Stomach (tissue), 9 donors: Measurements from ENCODE around the gene RPS19. TPM values are rescaled to one million over a fixed set of nuclear protein-coding genes. Genes with fewer than 3 reads are reported as not detected.
A peak's percentile ranks its signal among the peaks of the same experiment; 100 is the strongest.

ENCODE experiments used
- DNase-seq, 2 donors: peaks; one replicate each; pipeline versions ENCODE4 v3.0.0 to v3.0.0-alpha.2; 2013 to 2019
- H3K27ac ChIP-seq, 5 donors: fragments of 200-600 bp in 4 of 5; sonication (generic) in 4 of 5; one replicate each; pipeline ENCODE4 v1.5.1; 2013 to 2019; ENCODE audit warnings: mild to moderate bottlenecking in 1 of 5, moderate library complexity in 1 of 5
- H3K27me3 ChIP-seq, 3 donors: fragments of 200-600 bp; sonication (generic); one replicate each; pipeline ENCODE4 v1.5.1; 2017 to 2019; ENCODE audit warnings: mixed run types in 1 of 3
- H3K36me3 ChIP-seq, 4 donors: fragments of 200-600 bp; sonication (generic); 1 replicate in 3 of 4; 2 replicates in 1 of 4; pipeline ENCODE4 v1.5.1; 2016 to 2019
- H3K4me1 ChIP-seq, 4 donors: fragments of 200-600 bp; sonication (generic); one replicate each; pipeline ENCODE4 v1.5.1; 2016 to 2019
- H3K4me3 ChIP-seq, 4 donors: fragments of 200-600 bp; sonication (generic) in 3 of 4; one replicate each; pipeline ENCODE4 v1.5.1; 2016 to 2019; ENCODE audit warnings: mild to moderate bottlenecking in 1 of 4
- H3K9me3 ChIP-seq, 4 donors: fragments of 200-600 bp; sonication (generic); one replicate each; pipeline ENCODE4 v1.5.1; 2016 to 2019
- EP300 ChIP-seq: sonication (generic); formaldehyde crosslinking; IDR thresholded peaks from one replicate; pipeline ENCODE4 v1.6.1; 2017; ENCODE audit warnings: antibody characterized with exemption
- POLR2A ChIP-seq, 4 donors: fragments of 450-650 bp; IDR thresholded peaks; one replicate each; pipeline ENCODE4 v1.6.1; 2016; ENCODE audit warnings: antibody characterized with exemption in 4 of 4, control low read depth in 2 of 4, mild to moderate bottlenecking in 1 of 4, moderate library complexity in 1 of 4
- POLR2AphosphoS5 ChIP-seq, 3 donors: sonication (generic); formaldehyde crosslinking; IDR thresholded peaks; one replicate each; pipeline ENCODE4 v1.6.1; 2016; ENCODE audit warnings: antibody characterized with exemption in 3 of 3
- WGBS, 5 donors: extraction: QIAGEN DNeasy Blood & Tissue Kit in 3 of 5; methylation state at CpG; one replicate each; pipeline versions ENCODE4 v1.1.5 to v1.1.7; 2013 to 2018; 5-methylcytosine and 5-hydroxymethylcytosine counted together
- intact Hi-C: fragments of 100-400 bp; cut with DNase I; formaldehyde crosslinking; loops from one replicate; pipeline ENCODE4 v1.15.1; 2023; ENCODE audit warnings: low total_unique reads
- polyA plus RNA-seq, 3 donors: library from polyadenylated mRNA; stranded (reverse); fragments of 200-250 nt; gene quantifications; one replicate each; pipeline ENCODE4 v1.2.3, GENCODE V29; 2013
- total RNA-seq, 5 donors: library from RNA; depleted of rRNA; stranded (reverse); fragments of >200 nt; gene quantifications; one replicate each; pipeline versions ENCODE4 v1.1.0 to v1.2.3, GENCODE V29; 2014 to 2016
- TF ChIP-seq, protein P1 (sequence below), 7 experiments: fragments of 450-650 bp in 4 of 7; fragments of 200-600 bp in 3 of 7; sonication (generic) in 3 of 7; IDR thresholded peaks; one replicate each; pipeline ENCODE4 v1.5.1; 2016 to 2019; ENCODE audit warnings: antibody characterized with exemption in 7 of 7, control low read depth in 2 of 7, mild to moderate bottlenecking in 1 of 7
- donor health status: healthy with polysubstance abuse.
- donor health status: Bipolar disorder and iron deficiency.
- donor health status: healthy.

The RPS19 gene
- total and polyA plus RNA-seq, 8 donors, result 394 to 4,242 (median 1,438) TPM

DNA sequence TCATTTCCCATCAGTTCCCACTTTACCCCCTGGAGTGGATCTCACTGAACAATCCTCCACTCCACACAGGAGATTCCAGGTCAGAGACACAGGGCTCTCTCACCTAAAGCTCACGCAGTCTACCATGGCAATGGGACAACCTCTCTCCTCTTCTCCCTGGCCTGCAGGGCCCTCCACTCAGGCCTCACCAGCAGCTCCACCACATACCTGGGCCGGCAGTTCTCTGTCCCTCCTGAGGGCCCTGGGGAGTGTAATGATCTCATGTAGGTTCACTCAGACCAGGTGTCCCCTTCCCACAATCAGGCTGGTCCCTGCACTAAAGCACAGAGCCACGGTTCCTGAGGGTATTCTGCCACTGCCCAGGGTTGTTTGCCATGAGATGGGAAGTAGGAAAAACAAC lies 48.1 kb upstream of the RPS19 start:
- Histone ChIP-seq H3K27me3 (peaks cover 0 to 25% (median 6%) of the 10 kb centered on the region in 3 donors), H3K4me3 (no peak overlapping the region), H3K27ac (peak overlapping the region in 1 of 5 donors; percentile 71), H3K4me1 (no peaks in the 10 kb centered on the region), H3K9me3 (no peaks in the 10 kb centered on the region), H3K36me3 (no peaks in the 10 kb centered on the region)
- TF ChIP-seq, protein P1, sequence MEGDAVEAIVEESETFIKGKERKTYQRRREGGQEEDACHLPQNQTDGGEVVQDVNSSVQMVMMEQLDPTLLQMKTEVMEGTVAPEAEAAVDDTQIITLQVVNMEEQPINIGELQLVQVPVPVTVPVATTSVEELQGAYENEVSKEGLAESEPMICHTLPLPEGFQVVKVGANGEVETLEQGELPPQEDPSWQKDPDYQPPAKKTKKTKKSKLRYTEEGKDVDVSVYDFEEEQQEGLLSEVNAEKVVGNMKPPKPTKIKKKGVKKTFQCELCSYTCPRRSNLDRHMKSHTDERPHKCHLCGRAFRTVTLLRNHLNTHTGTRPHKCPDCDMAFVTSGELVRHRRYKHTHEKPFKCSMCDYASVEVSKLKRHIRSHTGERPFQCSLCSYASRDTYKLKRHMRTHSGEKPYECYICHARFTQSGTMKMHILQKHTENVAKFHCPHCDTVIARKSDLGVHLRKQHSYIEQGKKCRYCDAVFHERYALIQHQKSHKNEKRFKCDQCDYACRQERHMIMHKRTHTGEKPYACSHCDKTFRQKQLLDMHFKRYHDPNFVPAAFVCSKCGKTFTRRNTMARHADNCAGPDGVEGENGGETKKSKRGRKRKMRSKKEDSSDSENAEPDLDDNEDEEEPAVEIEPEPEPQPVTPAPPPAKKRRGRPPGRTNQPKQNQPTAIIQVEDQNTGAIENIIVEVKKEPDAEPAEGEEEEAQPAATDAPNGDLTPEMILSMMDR (IDR thresholded peaks at IDR 0.05), result no peak
- no peak for TF ChIP-seq POLR2AphosphoS5 (IDR thresholded peaks at IDR 0.05)
- TF ChIP-seq EP300, result no peak
- no peak for TF ChIP-seq POLR2A (IDR thresholded peaks at IDR 0.05)
- peak in 1 of 2 donors; percentile 5 for DNase-seq
- WGBS, 5 donors, result 61 to 68% (median 67%) methylated on average over 3 of the region's 3 CpGs
- intact Hi-C loops, result no loop called here

DNA sequence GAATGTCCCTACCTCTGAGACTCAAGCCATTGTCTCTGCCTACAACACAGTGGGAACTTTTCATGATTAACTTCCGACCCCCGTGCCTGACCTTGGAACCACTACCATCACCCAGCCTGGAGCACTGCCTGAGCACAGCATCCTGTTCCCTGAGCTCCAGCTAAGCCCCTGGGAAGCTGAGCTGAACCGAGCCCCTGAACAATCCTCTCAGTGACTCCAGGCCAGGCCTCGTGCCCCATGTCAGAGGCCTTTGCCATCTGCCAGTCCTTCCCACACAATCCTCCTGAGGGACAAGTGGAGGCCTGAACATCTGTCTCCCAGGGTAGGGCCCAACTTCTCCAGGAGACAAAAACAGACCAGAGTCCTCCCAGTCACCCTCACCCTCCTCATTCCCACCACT lies 46.1 kb upstream of the RPS19 start:
- no peaks in the 10 kb centered on the region for H3K4me1 ChIP-seq
- 45 to 67% (median 63%) methylated on average over 4 of the region's 4 CpGs for WGBS, 5 donors
- intact Hi-C loops, result no loop called here

GRCh38 chr19:41815301-41815700 lies 44.8 kb upstream of the RPS19 start:
- no peaks in the 10 kb centered on the region for H3K9me3 ChIP-seq
- intact Hi-C loops, result no loop called here
- H3K27me3 ChIP-seq, result peaks cover 0 to 8% (median 0%) of the 10 kb centered on the region in 3 donors
- H3K27ac ChIP-seq, result no peak overlapping the region
- H3K4me3 ChIP-seq, result no peak overlapping the region
- 65 to 79% (median 74%) methylated on average over 4 of the region's 4 CpGs for WGBS, 5 donors
- no peaks in the 10 kb centered on the region for H3K36me3 ChIP-seq
- DNase-seq, result no peak
- TF ChIP-seq, protein P1 (IDR thresholded peaks at IDR 0.05), result no peak
- TF ChIP-seq EP300 (no peak), POLR2A (IDR thresholded peaks at IDR 0.05) (no peak), POLR2AphosphoS5 (IDR thresholded peaks at IDR 0.05) (no peak)
- no peaks in the 10 kb centered on the region for H3K4me1 ChIP-seq

More for the DNA sequence above, 46.1 kb upstream of the RPS19 start:
- TF ChIP-seq, protein P1 (IDR thresholded peaks at IDR 0.05), result no peak
- TF ChIP-seq POLR2AphosphoS5 (IDR thresholded peaks at IDR 0.05) (no peak), EP300 (no peak), POLR2A (IDR thresholded peaks at IDR 0.05) (no peak)
- Histone ChIP-seq H3K4me3 (no peak overlapping the region), H3K27ac (no peak overlapping the region), H3K36me3 (no peaks in the 10 kb centered on the region), H3K27me3 (peaks cover 0 to 20% (median 6%) of the 10 kb centered on the region in 3 donors), H3K9me3 (no peaks in the 10 kb centered on the region)
- DNase-seq, result no peak

GRCh38 chr19:41816761-41817160 lies 43.3 kb upstream of the RPS19 start:
- 25 to 49% (median 36%) methylated on average over 2 of the region's 2 CpGs for WGBS, 5 donors
- Histone ChIP-seq H3K36me3 (no peaks in the 10 kb centered on the region), H3K4me1 (no peaks in the 10 kb centered on the region), H3K9me3 (no peaks in the 10 kb centered on the region), H3K4me3 (no peak overlapping the region), H3K27ac (no peak overlapping the region), H3K27me3 (peaks cover 0 to 13% (median 0%) of the 10 kb centered on the region in 3 donors)
- no peak for DNase-seq
- intact Hi-C loops, result no loop called here
- TF ChIP-seq, protein P1 (IDR thresholded peaks at IDR 0.05), result no peak
- no peak for TF ChIP-seq POLR2AphosphoS5 (IDR thresholded peaks at IDR 0.05)
- no peak for TF ChIP-seq EP300
- TF ChIP-seq POLR2A (IDR thresholded peaks at IDR 0.05), result no peak
